HG02970 (cell line): ENCODE data around the gene FBXW4.

Source experiments
- ATAC-seq: cut with Tn5 transposase; IDR thresholded peaks from one replicate; pipeline ENCODE4 v1.9.1; 2021; ENCODE audit warnings: mild to moderate bottlenecking, moderate library complexity, moderate number of reproducible peaks; ENCODE audit not compliant: unreplicated experiment, low FRiP score

The FBXW4 gene

GRCh38 chr10:101708073-101708472, 13.1 kb upstream of the FBXW4 start:
- no peak for ATAC-seq

GRCh38 chr10:101704331-101704730, 9.4 kb upstream of the FBXW4 start:
- ATAC-seq = no peak

GRCh38 chr10:101696632-101697031, 1.7 kb upstream of the FBXW4 start:
- no peak for ATAC-seq

GRCh38 chr10:101695404-101695890, 477 bp upstream of the FBXW4 start:
- ATAC-seq = no peak

- peak; percentile 66 for ATAC-seq
Measured at GRCh38 chr10:101693978-101694673, 844 bp downstream of the FBXW4 start.

- ATAC-seq = no peak
Measured at GRCh38 chr10:101693651-101693977, 1.4 kb downstream of the FBXW4 start.

GRCh38 chr10:101691081-101691480, 3.9 kb downstream of the FBXW4 start:
- no peak for ATAC-seq

GRCh38 chr10:101690461-101690860, 4.5 kb downstream of the FBXW4 start:
- no peak for ATAC-seq

- no peak for ATAC-seq
Measured at GRCh38 chr10:101687071-101687658, 7.8 kb downstream of the FBXW4 start.

GRCh38 chr10:101686133-101686925, 8.6 kb downstream of the FBXW4 start:
- ATAC-seq = no peak

- no peak for ATAC-seq
Measured at GRCh38 chr10:101684782-101685181, 10.2 kb downstream of the FBXW4 start.

GRCh38 chr10:101683276-101683675, 11.7 kb downstream of the FBXW4 start:
- no peak for ATAC-seq

GRCh38 chr10:101682172-101682825, 12.7 kb downstream of the FBXW4 start:
- no peak for ATAC-seq

GRCh38 chr10:101676565-101676964, 18.4 kb downstream of the FBXW4 start:
- ATAC-seq = no peak

GRCh38 chr10:101675115-101675514, 19.9 kb downstream of the FBXW4 start:
- no peak for ATAC-seq

- ATAC-seq = no peak
Measured at GRCh38 chr10:101672536-101672935, 22.4 kb downstream of the FBXW4 start.

- no peak for ATAC-seq
Measured at GRCh38 chr10:101671453-101671852, 23.5 kb downstream of the FBXW4 start.

GRCh38 chr10:101670635-101671034, 24.3 kb downstream of the FBXW4 start:
- no peak for ATAC-seq

- ATAC-seq = no peak
Measured at GRCh38 chr10:101669181-101669580, 25.8 kb downstream of the FBXW4 start.

GRCh38 chr10:101668566-101668965, 26.4 kb downstream of the FBXW4 start:
- ATAC-seq = no peak

- no peak for ATAC-seq
Measured at GRCh38 chr10:101666083-101666482, 28.9 kb downstream of the FBXW4 start.
